Measurements from ENCODE around the gene TRPM3.

DNA sequence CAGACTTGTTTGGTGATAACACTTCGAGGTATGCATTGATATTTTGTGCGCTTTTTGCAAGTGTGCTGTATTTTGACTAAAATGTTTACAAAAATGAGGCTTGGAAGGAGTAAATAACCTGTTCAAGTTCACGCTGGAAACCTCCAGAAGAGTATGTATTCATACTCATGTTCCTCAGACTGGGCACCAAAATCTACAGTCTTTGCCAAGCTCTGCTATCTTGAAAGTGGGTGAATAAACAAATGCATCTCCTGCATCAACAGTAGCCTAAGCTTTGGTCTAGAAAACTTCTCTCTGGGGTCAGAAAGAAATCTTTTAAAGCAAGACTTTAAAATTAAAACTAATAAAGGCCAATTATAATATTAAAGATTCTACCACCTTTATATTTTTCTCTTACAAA, 157.9 kb downstream of the TRPM3 start:
- TF ChIP-seq CTCF (IDR thresholded peaks at IDR 0.05 in 4 of 5, conservative IDR thresholded peaks at IDR 0.05 in 1 of 5) (no peak), POLR2A (IDR thresholded peaks at IDR 0.05) (no peak)

Measured in gastrocnemius medialis (tissue), 4 donors.